Suprapubic skin (tissue), 4 donors: ENCODE data around the gene PAEP. TPM values are rescaled to one million over a fixed set of nuclear protein-coding genes. Genes with fewer than 3 reads are reported as not detected.
A peak's percentile ranks its signal among the peaks of the same experiment; 100 is the strongest.

ENCODE experiments used
- DNase-seq, 2 donors: peaks; one replicate each; pipeline ENCODE4 v3.0.0-alpha.2; 2019; ENCODE audit warnings: low spot score in 2 of 2
- H3K27ac ChIP-seq: fragments of 200-600 bp; sonication (generic); one replicate; pipeline ENCODE4 v1.5.1; 2019
- H3K27me3 ChIP-seq: fragments of 200-600 bp; sonication (generic); one replicate; pipeline ENCODE4 v1.5.1; 2019
- H3K36me3 ChIP-seq: fragments of 200-600 bp; sonication (generic); one replicate; pipeline ENCODE4 v1.5.1; 2019
- H3K4me1 ChIP-seq: fragments of 200-600 bp; sonication (generic); one replicate; pipeline ENCODE4 v1.5.1; 2019
- H3K4me3 ChIP-seq: fragments of 200-600 bp; sonication (generic); one replicate; pipeline ENCODE4 v1.5.1; 2019; ENCODE audit warnings: mild to moderate bottlenecking
- H3K9me3 ChIP-seq: fragments of 200-600 bp; sonication (generic); one replicate; pipeline ENCODE4 v1.5.1; 2019
- EP300 ChIP-seq: sonication (generic); formaldehyde crosslinking; IDR thresholded peaks from one replicate; pipeline ENCODE4 v1.6.1; 2017; ENCODE audit warnings: antibody characterized with exemption
- POLR2A ChIP-seq, 2 donors: fragments of 450-650 bp; IDR thresholded peaks; one replicate each; pipeline ENCODE4 v1.6.1; 2017; ENCODE audit warnings: antibody characterized with exemption in 2 of 2, mild to moderate bottlenecking in 2 of 2, moderate library complexity in 2 of 2
- POLR2AphosphoS5 ChIP-seq, 3 donors: sonication (generic); formaldehyde crosslinking; IDR thresholded peaks; one replicate each; pipeline ENCODE4 v1.6.1; 2017; ENCODE audit warnings: antibody characterized with exemption in 3 of 3
- WGBS: methylation state at CpG from one replicate; pipeline ENCODE4 v1.1.5; 2018; 5-methylcytosine and 5-hydroxymethylcytosine counted together
- total RNA-seq, 4 donors: library from RNA; depleted of rRNA; stranded (reverse); fragments of >200 nt; gene quantifications; one replicate each; pipeline ENCODE4 v1.1.0, GENCODE V29; 2016
- TF ChIP-seq, protein P1 (sequence below), 2 donors: fragments of 200-600 bp in 1 of 2; fragments of 450-650 bp in 1 of 2; sonication (generic) in 1 of 2; IDR thresholded peaks; one replicate each; pipeline ENCODE4 v1.5.1; 2016 to 2019; ENCODE audit warnings: antibody characterized with exemption in 2 of 2, mild to moderate bottlenecking in 1 of 2, moderate library complexity in 1 of 2

Gene PAEP
- total RNA-seq, 4 donors from 2014 or later = 5.6 TPM; not detected in 3

DNA sequence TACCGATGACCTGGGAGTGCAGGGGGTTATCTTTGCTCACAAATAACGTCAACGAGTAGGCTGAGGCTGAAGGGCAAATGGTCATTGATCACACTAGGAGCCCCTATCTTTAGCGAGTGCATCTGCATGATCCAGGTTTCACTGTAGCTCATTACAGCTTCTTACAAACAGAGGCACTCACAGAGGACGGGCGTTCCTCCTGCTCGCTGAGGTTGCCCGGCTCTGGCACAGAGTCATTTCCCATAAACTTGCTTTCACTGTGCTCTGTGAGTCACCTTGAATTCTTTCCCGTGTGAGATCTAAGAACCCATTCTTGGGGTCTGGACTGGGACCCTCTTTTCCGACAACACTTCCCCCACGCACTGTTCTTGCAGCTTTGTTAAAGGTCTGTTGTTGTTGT is 1.9 kb upstream of the PAEP start:
- no peaks in the 10 kb centered on the region for H3K36me3 ChIP-seq
- peak in 1 of 2 donors; percentile 15 for DNase-seq
- TF ChIP-seq, protein P1, sequence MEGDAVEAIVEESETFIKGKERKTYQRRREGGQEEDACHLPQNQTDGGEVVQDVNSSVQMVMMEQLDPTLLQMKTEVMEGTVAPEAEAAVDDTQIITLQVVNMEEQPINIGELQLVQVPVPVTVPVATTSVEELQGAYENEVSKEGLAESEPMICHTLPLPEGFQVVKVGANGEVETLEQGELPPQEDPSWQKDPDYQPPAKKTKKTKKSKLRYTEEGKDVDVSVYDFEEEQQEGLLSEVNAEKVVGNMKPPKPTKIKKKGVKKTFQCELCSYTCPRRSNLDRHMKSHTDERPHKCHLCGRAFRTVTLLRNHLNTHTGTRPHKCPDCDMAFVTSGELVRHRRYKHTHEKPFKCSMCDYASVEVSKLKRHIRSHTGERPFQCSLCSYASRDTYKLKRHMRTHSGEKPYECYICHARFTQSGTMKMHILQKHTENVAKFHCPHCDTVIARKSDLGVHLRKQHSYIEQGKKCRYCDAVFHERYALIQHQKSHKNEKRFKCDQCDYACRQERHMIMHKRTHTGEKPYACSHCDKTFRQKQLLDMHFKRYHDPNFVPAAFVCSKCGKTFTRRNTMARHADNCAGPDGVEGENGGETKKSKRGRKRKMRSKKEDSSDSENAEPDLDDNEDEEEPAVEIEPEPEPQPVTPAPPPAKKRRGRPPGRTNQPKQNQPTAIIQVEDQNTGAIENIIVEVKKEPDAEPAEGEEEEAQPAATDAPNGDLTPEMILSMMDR (IDR thresholded peaks at IDR 0.05) = no peak
- no peak for TF ChIP-seq EP300
- TF ChIP-seq POLR2A (IDR thresholded peaks at IDR 0.05) = no peak
- no peak for TF ChIP-seq POLR2AphosphoS5 (IDR thresholded peaks at IDR 0.05)
- no peak overlapping the region for H3K4me3 ChIP-seq
- H3K4me1 ChIP-seq = no peaks in the 10 kb centered on the region
- no peak overlapping the region for H3K27ac ChIP-seq
- 59% methylated on average over 9 of the region's 11 CpGs for WGBS
- peaks cover 23% of the 10 kb centered on the region for H3K27me3 ChIP-seq
- no peaks in the 10 kb centered on the region for H3K9me3 ChIP-seq

DNA sequence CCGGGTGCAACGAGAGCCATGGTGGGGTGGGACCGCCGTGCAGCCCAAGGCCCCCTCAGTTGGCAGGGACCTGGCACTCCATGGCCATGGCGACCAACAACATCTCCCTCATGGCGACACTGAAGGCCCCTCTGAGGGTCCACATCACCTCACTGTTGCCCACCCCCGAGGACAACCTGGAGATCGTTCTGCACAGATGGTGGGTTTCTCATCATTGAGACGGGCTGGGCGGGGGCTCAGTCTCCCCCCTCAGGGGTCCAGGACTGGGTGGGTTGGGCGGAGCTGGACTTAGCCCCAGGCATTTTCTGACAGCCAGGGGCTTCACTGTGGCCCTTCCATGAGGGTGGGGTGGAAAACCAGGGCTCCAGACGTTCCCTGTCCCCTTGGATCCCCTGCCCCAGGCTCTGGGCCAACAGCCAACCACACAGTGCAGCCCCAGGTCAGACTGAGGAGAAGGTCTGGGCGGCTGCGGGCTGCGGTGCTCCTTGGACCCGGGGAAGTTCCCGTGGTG is 734 bp downstream of the PAEP start:
- Histone ChIP-seq H3K36me3 (no peaks in the 10 kb centered on the region), H3K4me3 (no peak overlapping the region), H3K27ac (no peak overlapping the region), H3K4me1 (no peaks in the 10 kb centered on the region), H3K27me3 (peaks cover 42% of the 10 kb centered on the region), H3K9me3 (no peaks in the 10 kb centered on the region)
- TF ChIP-seq POLR2AphosphoS5 (IDR thresholded peaks at IDR 0.05) = no peak
- TF ChIP-seq, protein P1 (IDR thresholded peaks at IDR 0.05) = no peak
- no peak for TF ChIP-seq EP300
- TF ChIP-seq POLR2A (IDR thresholded peaks at IDR 0.05) = no peak
- no peak for DNase-seq
- WGBS = 90% methylated on average over 13 of the region's 17 CpGs

DNA sequence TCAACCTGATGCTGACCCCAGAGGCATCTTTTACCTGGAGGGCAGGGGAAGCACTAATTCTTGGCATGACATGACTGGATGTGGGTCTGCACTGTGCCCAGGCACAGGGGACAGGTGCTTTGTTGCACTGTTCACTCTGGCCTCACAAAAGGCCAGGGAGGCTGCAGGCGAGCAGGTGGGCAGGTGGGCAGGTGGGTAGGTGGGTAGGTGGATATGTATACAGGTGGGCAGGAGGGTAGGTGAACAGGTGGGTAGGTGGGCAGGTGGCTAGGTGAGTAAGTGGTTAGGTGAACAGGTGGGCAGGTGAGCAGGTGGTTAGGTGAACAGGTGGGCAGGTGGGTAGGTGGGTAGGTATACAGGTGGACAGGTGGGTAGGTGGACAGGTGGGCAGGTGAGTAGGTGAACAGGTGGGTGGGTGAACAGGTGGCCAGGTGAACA is 1.5 kb downstream of the PAEP start:
- Histone ChIP-seq H3K27me3 (peaks cover 46% of the 10 kb centered on the region), H3K9me3 (no peaks in the 10 kb centered on the region), H3K27ac (no peak overlapping the region), H3K4me1 (no peaks in the 10 kb centered on the region), H3K36me3 (no peaks in the 10 kb centered on the region), H3K4me3 (no peak overlapping the region)
- 74% methylated on average over 1 of the region's 1 CpG for WGBS
- TF ChIP-seq POLR2AphosphoS5 (IDR thresholded peaks at IDR 0.05) = no peak
- no peak for TF ChIP-seq EP300
- TF ChIP-seq, protein P1 (IDR thresholded peaks at IDR 0.05) = no peak
- TF ChIP-seq POLR2A (IDR thresholded peaks at IDR 0.05) = no peak
- DNase-seq = no peak

DNA sequence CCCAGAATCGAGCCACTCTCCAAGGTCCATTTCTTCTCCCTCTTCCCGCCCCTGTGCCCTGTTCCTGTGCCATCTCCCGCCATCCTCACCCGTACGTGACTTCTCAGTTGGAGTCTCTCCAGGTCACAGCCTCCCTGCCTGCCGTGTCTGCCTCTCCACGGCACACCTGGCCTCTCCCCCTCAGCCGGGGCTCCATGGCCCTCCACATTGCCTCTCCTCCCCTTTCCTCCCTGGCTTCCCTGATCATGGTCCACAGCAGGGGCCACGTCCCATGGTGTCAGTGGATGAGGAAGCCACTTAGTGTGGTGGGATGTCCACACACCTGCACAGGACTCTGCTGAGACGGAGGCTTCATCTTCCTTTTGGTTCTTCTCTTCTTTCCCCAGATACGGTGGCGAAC is 2.3 kb downstream of the PAEP start:
- Histone ChIP-seq H3K9me3 (no peaks in the 10 kb centered on the region), H3K27me3 (peaks cover 48% of the 10 kb centered on the region), H3K36me3 (no peaks in the 10 kb centered on the region), H3K4me3 (no peak overlapping the region), H3K27ac (no peak overlapping the region), H3K4me1 (no peaks in the 10 kb centered on the region)
- TF ChIP-seq POLR2AphosphoS5 (IDR thresholded peaks at IDR 0.05) (no peak), EP300 (no peak), POLR2A (IDR thresholded peaks at IDR 0.05) (no peak)
- TF ChIP-seq, protein P1 (IDR thresholded peaks at IDR 0.05) = no peak
- 72% methylated on average over 12 of the region's 12 CpGs for WGBS
- DNase-seq = no peak

DNA sequence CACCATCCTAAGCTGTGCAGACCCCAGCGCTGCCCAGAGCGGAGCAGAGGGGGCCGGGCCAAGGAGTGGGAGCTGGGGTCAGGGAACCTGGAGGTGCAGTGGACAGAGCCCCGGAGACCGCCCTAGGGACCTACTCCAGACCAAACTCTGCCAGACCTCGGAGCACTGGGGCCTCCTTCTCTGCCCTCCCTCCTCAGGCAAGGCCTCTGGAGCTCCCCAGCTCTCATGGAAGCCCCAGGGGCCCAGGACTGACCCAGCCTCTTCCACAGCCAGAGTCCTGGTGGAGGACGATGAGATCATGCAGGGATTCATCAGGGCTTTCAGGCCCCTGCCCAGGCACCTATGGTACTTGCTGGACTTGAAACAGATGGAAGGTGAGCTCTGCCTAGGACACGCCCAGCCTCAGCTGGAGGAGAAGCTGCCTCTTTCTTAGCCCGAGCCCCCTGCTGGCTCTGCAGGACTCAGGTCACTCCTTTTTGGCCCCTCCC is 3.6 kb downstream of the PAEP start:
- DNase-seq = no peak
- TF ChIP-seq, protein P1 (IDR thresholded peaks at IDR 0.05) = no peak
- TF ChIP-seq EP300 (no peak), POLR2AphosphoS5 (IDR thresholded peaks at IDR 0.05) (no peak), POLR2A (IDR thresholded peaks at IDR 0.05) (no peak)
- no peaks in the 10 kb centered on the region for H3K9me3 ChIP-seq
- H3K4me3 ChIP-seq = no peak overlapping the region
- 54% methylated on average over 5 of the region's 9 CpGs for WGBS
- no peaks in the 10 kb centered on the region for H3K36me3 ChIP-seq
- H3K27ac ChIP-seq = no peak overlapping the region
- H3K27me3 ChIP-seq = peaks cover 45% of the 10 kb centered on the region
- no peaks in the 10 kb centered on the region for H3K4me1 ChIP-seq
